H54 (cell line): Measurements from ENCODE around the gene DACH1.

ENCODE experiments used
- DNase-seq: peaks from one replicate; pipeline ENCODE4 v3.0.0; 2011; ENCODE audit warnings: low spot score, mixed read lengths; ENCODE audit not compliant: insufficient read length
- FAIRE-seq: peaks from 3 replicates; lab custom pipeline; 2011; peaks lifted over from hg19 to GRCh38; lab: Jason Lieb, UNC
- POLR2A ChIP-seq: IDR thresholded peaks from 2 replicates; pipeline ENCODE4 v1.6.1; 2011; ENCODE audit warnings: low read depth, mild to moderate bottlenecking, low read length

Gene DACH1

DNA sequence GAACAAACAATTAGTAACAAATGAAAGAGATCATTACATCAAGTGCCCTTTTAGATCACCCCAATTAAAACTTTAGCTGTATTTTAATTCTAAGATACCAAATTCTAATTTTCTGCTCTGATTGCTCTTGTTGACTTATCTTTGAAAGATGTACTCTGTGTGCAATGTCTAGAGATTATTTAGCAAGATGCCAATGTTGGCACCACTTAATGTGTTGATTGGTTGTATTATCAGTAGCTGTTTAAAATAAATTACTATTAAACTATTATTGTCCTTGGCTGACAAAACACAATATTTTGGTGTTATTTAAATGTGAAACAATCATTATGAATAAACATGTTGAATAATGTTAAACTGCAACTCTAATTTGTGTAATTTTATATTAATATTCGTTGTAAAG, 386.0 kb downstream of the DACH1 start:
- DNase-seq: no peak
- no peak for FAIRE-seq
- TF ChIP-seq POLR2A: no peak

DNA sequence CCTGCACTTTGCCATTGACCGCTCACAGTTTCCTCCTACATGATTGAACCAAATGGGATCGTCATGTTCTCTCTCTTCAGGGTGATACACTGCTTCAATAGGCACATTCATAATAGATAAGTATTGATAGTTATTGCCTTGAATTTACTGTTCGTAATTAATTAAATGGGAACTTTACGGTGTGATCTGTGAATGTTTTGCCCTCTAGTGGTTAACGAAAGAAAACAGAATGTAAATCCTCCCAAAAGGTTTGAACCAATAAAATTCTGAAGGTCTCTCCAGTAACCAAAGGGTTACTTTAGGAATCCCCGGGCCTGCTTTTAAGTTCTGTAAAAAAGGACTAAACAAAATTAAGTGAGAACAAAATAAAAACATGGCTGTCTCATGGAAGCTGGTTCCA, 389.3 kb downstream of the DACH1 start:
- FAIRE-seq: no peak
- TF ChIP-seq POLR2A: no peak
- no peak for DNase-seq

DNA sequence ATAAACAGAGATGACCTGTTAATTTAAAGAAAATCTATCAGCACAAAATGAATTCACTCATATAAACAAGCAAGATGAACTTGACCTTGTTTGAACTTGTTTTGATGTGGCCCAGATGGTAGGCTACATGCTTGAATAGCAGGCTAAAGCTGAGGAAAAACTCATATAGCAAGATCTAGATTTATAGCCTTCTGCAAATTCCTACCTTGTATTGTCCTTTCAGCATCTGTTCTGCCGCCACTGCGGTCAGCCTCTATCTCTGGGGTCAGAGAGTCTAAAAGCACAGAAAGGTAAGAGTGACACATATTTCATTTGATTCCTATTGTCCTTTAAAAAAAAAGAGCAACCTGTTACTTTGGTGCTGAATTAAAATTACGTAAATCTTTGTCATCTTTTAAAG, 392.1 kb downstream of the DACH1 start:
- DNase-seq (no peak), FAIRE-seq (no peak)
- no peak for TF ChIP-seq POLR2A

DNA sequence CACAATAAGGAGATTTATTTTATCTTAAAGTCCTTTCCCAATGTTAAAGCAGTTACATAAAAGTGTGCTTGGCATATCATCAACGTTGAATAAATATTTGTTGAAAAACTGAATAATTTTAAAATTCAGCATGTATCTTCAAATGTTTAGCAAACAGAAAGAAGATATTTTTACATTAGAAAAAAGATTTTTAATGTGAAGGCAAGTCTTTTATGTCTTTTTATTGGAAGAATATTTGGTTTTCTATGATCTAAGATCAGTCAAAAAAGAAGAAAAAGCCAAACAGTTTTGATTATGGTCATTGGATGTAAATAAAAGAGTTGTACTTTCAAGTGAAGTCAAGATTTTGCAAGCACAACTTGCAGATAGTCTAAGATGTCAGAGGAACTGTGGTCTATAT, 397.4 kb downstream of the DACH1 start:
- FAIRE-seq: no peak
- no peak for TF ChIP-seq POLR2A
- no peak for DNase-seq

DNA sequence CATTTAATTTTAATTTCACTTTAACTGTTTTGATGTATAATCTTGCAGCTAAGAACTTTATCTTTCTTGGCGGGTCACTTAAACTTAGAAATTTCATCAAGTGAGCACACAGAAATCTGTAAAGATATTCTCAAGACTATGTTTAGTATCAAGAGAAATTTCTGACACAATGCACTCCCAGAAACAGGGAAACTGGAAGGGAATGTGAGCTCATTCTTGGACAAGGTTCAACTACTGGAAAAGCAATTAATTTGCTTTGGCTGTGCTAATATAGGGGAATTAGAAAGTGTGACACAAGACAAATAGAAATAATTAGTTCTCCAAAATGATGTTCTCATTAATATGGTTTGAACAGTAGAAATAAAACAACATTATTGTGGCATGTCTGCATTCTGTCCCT, 402.3 kb downstream of the DACH1 start:
- DNase-seq (no peak), FAIRE-seq (no peak)
- no peak for TF ChIP-seq POLR2A

DNA sequence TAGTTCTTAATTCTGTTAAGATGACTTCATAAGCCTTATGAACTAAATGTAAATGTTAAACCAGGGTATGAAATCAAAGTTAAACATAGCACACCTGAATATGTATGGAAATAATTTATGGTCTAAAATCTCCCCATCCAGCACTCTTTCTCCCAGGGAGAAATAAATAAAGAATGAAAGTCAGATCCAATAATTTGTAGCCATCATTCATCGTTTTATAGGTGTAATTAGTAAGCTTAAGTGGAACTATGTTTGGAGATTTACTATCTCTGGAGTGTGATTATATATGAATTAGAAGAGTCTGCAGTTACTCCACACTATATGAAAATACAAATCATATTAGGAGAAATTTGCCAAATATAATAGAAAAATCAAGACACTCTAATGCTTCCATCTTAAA, 405.1 kb downstream of the DACH1 start:
- FAIRE-seq: no peak
- no peak for DNase-seq
- TF ChIP-seq POLR2A: no peak

DNA sequence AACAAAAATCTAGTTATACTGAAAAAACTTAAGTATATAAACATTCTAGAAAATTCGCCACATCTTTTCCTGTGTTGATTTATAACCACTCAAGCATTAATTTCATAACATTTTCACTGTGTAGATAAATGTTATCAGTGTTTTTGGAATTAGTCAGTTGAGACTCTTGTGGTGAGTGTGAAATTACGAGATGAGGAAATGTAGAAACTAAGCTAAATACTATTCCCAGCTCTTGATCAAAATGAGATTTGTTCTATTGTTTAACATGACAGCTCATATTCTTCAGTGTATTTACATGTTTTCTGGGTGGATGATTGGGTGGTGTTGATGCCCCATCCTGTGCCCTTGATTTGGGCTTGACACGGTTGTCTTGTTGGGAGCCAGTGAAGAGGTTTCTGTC, 406.8 kb downstream of the DACH1 start:
- no peak for DNase-seq
- TF ChIP-seq POLR2A: no peak
- FAIRE-seq: no peak

DNA sequence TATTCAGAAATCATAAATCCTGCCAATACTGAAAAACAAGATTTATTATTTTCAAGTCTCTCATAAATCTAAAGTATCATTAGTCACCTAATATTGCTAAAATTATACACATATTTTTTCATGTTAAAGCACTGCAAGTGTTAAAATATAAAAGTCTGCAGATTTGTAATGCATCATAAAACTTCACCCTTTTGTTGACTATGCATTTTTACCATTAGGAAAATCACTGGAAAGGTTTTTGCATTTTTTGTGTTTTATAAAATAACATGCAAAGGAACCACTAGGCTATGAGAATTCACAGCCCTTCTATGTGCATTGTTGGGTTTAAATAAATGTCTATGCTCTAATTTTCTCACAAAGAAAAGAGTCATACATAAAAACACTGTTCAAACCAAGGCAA, 407.3 kb downstream of the DACH1 start:
- no peak for DNase-seq
- TF ChIP-seq POLR2A: no peak
- FAIRE-seq: no peak

DNA sequence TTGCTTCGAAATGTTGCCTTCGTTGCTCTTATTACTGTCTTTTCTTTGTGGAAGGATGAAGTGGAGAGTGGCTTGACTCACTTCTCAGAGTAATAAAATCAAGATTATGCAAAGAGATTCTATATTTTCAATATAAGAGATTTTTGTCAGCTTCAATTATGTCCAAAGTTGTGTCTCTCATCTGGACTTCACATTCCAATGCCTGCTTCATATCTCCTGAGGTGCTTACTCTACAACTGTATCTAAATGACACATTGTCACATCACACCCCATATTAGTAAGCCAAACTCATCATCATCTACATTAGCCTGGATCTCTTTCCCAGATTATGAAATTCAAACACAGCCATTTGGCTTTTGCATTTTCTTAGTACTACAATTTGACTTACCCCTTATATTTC, 409.4 kb downstream of the DACH1 start:
- no peak for DNase-seq
- FAIRE-seq: no peak
- TF ChIP-seq POLR2A: no peak

DNA sequence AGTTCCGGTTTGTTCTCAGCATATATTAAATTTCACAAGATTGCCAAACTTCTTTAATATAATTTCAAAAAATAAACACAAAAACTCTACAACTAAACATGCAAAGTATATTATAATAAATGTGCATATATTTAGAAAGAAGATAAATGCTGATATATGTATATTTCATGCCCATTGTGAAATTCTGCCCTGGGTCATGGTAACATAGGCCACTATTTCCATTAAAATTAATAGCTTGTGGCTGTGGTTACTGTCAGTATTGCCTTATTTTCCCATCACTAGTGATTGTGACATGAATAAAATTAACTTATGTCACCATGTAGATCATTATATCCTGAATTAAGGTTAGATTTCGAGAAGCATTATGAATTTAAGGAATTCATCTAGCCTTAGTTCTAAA, 410.9 kb downstream of the DACH1 start:
- no peak for FAIRE-seq
- TF ChIP-seq POLR2A: no peak
- no peak for DNase-seq

DNA sequence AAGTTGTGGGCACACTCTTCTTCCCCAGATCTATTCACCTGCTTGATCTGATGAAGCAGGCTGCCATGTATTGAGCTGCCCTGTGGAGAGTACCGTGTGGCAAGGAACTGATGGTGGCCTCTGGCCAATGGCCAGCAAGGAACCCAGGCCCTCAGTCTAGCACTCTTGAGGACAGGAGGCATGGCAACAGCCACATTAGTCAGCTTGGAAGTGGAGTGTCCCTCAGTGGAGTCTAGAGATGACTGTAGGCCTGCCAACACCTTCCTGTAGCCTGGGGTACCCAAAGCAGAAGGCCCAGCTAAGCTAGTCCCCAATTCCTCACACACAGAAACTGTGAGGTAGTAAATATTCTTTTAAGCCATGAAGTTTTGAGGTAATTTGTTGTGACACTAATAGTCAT, 412.5 kb downstream of the DACH1 start:
- FAIRE-seq (no peak), DNase-seq (no peak)
- no peak for TF ChIP-seq POLR2A

DNA sequence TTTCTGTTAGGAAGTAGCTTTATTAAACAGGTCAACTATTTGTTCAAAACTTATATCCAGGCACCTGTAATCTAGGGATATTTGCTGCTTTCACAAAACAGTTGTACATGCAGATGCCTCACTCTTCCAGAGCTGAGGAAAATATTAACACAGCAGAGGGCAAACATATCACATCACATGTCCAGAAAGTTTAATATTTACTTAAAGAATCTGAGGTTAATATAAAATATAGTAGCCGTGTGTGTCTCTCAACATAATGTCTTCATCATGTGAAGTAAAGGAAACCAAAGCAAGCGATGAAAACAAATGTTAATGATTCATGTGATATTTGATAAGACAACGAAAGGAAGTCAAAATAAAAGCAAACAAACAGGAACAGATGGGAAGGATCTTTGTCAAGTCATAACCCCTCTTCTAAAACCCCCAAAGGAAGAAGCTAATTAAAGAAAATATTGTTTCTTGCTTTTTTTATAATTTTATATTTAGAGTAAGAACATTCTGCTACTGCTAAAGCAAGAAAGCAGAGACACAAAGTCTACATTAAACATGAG, 418.8 kb downstream of the DACH1 start:
- no peak for FAIRE-seq
- DNase-seq: no peak

DNA sequence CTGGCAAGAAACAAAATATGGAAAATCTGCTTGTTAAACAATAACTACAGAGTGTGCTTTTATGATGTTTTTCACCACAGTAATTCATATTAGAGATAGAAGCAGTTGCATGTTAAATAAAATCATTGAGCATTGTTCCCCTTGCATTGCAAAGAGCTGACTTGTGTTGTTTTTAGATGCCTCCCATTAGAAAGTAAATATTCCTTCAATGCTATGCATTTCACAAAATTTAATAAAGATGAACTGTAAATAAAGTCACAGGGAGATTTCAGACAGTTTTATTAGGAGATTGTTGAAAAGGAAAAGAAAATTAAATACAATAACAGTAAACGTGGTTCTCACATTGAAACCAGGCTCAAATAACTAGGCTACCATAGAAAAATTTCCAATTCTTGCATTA, 429.3 kb downstream of the DACH1 start:
- no peak for DNase-seq
- no peak for FAIRE-seq
- TF ChIP-seq POLR2A: no peak

More for the DNA sequence above, 418.8 kb downstream of the DACH1 start:
- no peak for TF ChIP-seq POLR2A

DNA sequence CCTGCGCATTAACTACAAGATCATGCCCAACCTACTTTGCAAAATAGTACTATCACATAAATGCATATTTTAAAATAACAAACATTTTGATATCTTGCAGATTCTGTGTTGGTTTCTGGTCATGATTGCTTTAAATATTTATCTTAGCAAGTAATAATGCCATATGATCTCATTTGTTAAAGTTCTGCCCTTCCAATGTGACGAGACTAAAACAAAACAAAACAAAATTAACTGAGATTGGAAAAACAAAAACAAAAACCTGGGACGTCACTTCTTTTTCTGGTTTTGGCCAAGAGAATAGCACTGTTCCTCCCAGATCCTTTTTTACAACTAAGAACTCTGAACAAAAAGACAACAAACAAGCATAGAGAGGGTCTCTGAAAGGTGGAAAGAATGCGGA, 436.3 kb downstream of the DACH1 start:
- DNase-seq: no peak
- TF ChIP-seq POLR2A: no peak
- no peak for FAIRE-seq

DNA sequence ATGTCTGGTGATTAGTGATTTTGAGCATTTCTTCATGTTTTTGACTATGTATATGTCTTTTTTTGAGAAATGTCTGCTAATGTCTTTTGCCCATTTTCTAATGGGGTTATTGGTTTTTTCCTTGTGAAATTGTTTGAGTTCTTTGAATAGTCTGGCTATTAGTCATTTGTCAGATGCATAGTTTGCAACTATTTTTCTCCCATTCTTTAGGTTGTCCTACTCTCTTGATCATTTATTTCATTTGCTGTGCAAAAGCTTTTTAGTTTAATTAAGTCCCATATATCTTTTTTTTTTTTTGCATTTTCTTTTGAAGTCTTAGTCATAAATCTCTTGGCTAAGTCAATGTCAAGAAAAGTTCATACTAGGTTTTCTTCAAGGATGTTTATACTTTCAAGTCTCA, 449.8 kb downstream of the DACH1 start:
- no peak for TF ChIP-seq POLR2A
- FAIRE-seq (no peak), DNase-seq (no peak)

DNA sequence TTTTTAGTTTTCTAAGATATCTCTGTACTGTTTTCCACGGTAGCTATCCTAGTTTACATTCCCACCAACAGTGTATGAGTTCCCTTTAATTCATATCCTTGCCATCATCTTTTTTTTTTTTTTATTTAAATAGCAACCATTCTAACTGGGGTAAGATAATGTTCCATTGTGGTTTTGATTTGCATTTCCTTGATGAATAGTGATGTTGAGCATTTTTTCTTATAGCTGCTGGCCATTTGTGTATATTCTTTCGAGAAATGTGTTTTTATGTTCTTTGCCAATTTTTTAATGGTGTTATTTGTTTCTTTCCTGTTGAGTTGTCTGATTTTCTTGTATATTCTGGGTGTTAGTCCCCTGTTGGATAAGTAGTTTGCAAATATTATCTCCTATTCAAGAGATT, 454.8 kb downstream of the DACH1 start:
- FAIRE-seq (no peak), DNase-seq (no peak)
- no peak for TF ChIP-seq POLR2A

DNA sequence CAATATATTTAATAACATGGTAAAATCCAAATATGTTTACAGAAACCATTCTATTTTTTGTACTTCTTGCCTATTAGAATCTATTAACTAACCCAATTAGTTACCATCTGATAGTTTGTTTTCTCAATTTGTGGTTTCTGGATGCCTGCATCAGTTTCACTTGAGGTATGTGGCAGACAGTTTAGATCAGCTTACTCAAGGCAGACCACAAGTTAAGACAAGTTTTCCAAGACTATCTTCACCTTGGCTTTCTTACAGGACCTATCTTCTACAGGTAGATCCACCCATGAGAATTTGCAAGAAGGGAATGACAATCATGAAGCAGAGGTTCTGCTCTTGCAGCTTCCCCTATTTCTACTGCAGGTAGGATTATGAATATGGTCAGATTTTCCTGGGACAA, 458.6 kb downstream of the DACH1 start:
- no peak for TF ChIP-seq POLR2A
- no peak for FAIRE-seq
- DNase-seq: no peak
